Mucosa of rectum (tissue), 2 donors: ENCODE data around the gene BTNL2.
"Not testable (repeated sequence)": the region's sequence is repeated elsewhere in the genome, so short reads cannot be mapped to it uniquely, and the experiment has no call there.

Experiments used
- H3K27ac ChIP-seq, 2 donors: one replicate each; pipeline ENCODE4 v1.7.0; 2013; ENCODE audit warnings: inconsistent platforms in 2 of 2, low read depth in 2 of 2, low read length in 2 of 2
- H3K27me3 ChIP-seq, 2 donors: one replicate each; pipeline ENCODE4 v1.7.0; 2013; ENCODE audit warnings: low read length in 2 of 2; ENCODE audit not compliant: control insufficient read depth in 2 of 2, insufficient read depth in 2 of 2
- H3K36me3 ChIP-seq, 2 donors: one replicate each; pipeline ENCODE4 v1.7.0; 2013; ENCODE audit warnings: low read length in 2 of 2; ENCODE audit not compliant: control insufficient read depth in 2 of 2, insufficient read depth in 2 of 2
- H3K4me1 ChIP-seq, 2 donors: one replicate each; pipeline ENCODE4 v1.7.0; 2013; ENCODE audit warnings: low read length in 2 of 2, mild to moderate bottlenecking in 1 of 2; ENCODE audit not compliant: control insufficient read depth in 2 of 2, insufficient read depth in 2 of 2
- H3K4me3 ChIP-seq, 2 donors: one replicate each; pipeline ENCODE4 v1.7.0; 2013; ENCODE audit warnings: low read length in 2 of 2
- H3K9ac ChIP-seq, 2 donors: one replicate each; pipeline ENCODE4 v1.7.0; 2013; ENCODE audit warnings: low read length in 2 of 2, low read depth in 1 of 2, mild to moderate bottlenecking in 1 of 2
- H3K9me3 ChIP-seq, 2 donors: one replicate each; pipeline ENCODE4 v1.7.0; 2013; ENCODE audit warnings: low read length in 2 of 2; ENCODE audit not compliant: control insufficient read depth in 2 of 2
- donor health status: healthy.
- donor health status: Normal muscosa, but diverticular disease.

The BTNL2 gene

DNA sequence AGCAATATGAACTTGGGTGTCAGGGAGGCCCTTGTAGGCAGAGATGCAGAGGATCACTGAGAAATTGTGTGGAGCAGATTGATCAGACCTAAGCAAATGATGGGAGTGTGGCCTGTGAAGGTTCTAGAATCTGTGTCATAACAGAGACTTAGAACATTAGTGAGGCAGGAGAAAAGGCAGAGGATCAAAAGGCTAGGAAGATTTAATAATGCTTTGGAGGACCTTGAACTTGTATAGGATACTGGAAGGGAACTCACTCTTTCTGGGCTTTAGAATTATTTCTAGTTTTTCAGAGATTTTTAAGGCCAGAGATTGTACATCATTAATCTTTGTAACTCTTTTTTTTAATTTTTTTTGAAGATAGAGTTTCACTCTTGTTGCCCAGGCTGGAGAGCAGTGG lies 35.2 kb downstream of the BTNL2 start, which contains the start of gene TSBP1:
TSS of gene TSBP1 (minus strand) at position 101 of the 400 bp plus-strand sequence. CDS start 197 bp downstream, outside the sequence.
- H3K9ac ChIP-seq = no peak within 1 kb of the TSS

DNA sequence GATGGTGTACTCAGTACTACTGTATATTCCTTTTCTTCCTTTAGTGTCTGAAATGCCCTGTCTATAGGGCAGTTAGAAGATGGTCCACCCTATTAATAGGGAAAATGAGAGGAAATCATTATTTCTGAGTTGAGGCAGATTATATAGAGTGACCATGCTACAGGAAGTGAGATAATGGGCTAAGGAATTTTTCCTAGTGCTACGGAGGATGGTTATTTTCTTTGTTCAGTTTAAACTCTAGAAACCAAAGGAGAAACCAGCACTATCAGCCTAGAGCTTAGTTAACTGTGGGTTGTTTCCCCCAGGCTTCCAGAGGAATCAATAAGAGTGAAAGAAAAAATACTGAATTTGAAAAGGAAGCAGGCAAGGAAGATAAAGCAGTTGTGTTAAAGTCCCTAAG lies 35.8 kb downstream of the BTNL2 start:
- Histone ChIP-seq H3K27ac (no peak overlapping the region), H3K9ac (no peak overlapping the region), H3K4me3 (no peak overlapping the region), H3K9me3 (no peaks in the 10 kb centered on the region), H3K27me3 (no peaks in the 10 kb centered on the region), H3K36me3 (no peaks in the 10 kb centered on the region), H3K4me1 (no peaks in the 10 kb centered on the region)

More for the DNA sequence above, 35.2 kb downstream of the BTNL2 start, which contains the start of gene TSBP1:
- Histone ChIP-seq H3K4me3 (no peak within 1 kb of the TSS), H3K36me3 (no peaks in the 10 kb centered on the region), H3K27me3 (no peaks in the 10 kb centered on the region), H3K27ac (no peak within 1 kb of the TSS), H3K4me1 (no peaks in the 10 kb centered on the region), H3K9me3 (no peaks in the 10 kb centered on the region)

DNA sequence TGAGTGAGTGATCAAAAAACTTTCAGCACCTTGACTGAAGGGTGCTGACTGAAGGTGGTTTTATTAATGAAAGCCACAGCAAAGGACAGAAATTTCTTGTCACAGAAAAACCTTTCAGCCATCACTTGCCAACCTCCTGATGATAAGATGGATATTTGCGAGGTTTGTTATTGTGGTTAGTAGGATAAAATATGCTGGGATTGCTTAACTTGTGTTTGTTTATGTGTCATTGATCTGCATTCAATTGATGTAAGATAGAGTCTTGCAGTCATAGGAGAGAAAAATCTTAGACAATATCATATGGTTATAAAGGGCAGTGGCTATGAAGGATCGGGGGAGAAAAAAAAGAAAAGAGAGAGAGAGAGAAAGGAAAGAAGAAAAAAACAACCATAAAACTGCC lies 36.5 kb downstream of the BTNL2 start:
- Histone ChIP-seq H3K27ac (no peak overlapping the region), H3K27me3 (no peaks in the 10 kb centered on the region), H3K4me3 (no peak overlapping the region), H3K9ac (no peak overlapping the region), H3K4me1 (no peaks in the 10 kb centered on the region), H3K36me3 (no peaks in the 10 kb centered on the region), H3K9me3 (no peaks in the 10 kb centered on the region)

DNA sequence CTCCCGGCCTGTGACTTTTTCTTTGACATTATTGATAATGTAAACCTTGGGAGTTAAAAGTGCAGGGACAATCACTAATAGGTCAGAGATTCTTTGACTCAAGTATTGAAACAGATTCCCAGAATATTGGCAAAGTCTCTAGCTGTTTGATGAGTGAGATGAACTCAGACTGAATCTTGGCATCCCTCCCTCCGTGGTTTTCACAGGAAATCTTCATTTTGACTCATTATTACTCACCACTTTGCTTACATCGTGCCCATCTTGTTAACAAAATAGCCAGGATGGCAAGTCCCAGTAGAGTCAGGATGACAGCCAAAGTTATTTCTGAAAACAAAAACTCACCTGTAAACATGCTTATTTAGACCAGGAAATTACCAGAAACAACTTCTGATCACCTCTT lies 37.3 kb downstream of the BTNL2 start:
- Histone ChIP-seq H3K27ac (no peak overlapping the region), H3K36me3 (no peaks in the 10 kb centered on the region), H3K4me3 (no peak overlapping the region), H3K27me3 (no peaks in the 10 kb centered on the region), H3K9me3 (no peaks in the 10 kb centered on the region), H3K4me1 (no peaks in the 10 kb centered on the region), H3K9ac (no peak overlapping the region)

DNA sequence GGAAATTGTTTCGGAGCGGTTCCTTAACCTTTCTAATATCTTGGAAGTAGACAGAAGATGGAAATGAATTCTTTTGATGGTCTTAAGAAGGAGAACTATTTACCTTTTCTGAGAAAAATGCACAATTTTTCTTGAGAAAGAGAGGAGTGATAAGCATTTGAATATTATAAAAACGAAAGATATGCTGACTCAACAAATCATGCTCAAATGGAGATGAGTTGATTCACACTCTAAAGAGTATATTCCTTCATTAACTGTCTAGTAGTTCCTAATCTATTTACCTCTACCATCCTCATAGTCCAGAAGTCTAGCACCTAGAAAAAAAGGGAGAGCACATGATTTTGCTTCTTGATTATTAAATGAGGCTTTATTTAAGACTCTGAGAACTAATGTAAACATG lies 39.3 kb downstream of the BTNL2 start:
- Histone ChIP-seq H3K4me3 (no peak overlapping the region), H3K36me3 (no peaks in the 10 kb centered on the region), H3K27me3 (no peaks in the 10 kb centered on the region), H3K4me1 (no peaks in the 10 kb centered on the region), H3K27ac (no peak overlapping the region), H3K9ac (no peak overlapping the region), H3K9me3 (no peaks in the 10 kb centered on the region)

DNA sequence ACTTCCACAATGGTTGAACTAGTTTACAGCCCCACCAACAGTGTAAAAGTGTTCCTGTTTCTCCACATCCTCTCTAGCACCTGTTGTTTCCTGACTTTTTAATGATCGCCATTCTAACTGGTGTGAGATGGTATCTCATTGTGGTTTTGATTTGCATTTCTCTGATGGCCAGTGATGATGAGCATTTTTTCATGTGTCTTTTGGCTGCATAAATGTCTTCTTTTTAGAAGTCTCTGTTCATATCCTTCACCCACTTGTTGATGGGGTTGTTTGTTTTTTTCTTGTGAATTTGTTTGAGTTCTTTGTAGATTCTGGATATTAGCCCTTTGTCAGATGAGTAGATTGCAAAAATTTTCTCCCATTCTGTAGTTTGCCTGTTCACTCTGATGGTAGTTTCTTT lies 47.8 kb downstream of the BTNL2 start:
- not testable (repeated sequence) for H3K27me3 ChIP-seq, H3K4me1 ChIP-seq, H3K36me3 ChIP-seq, H3K27ac ChIP-seq, H3K9me3 ChIP-seq, H3K9ac ChIP-seq, H3K4me3 ChIP-seq

DNA sequence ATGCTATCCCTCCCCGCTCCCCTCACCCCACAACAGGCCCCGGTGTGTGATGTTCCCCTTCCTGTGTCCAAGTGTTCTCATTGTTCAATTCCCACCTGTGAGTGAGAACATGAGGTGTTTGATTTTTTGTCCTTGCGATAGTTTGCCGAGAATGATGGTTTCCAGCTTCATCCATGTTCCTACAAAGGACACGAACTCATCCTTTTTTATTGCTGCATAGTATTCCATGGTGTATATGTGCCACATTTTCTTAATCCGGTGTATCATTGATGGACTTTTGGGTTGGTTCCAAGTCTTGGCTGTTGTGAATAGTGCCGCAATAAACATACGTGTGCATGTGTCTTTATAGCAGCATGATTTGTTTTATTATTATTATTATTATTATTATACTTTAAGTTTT lies 48.4 kb downstream of the BTNL2 start:
- not testable (repeated sequence) for H3K9ac ChIP-seq, H3K36me3 ChIP-seq, H3K4me1 ChIP-seq, H3K4me3 ChIP-seq, H3K27me3 ChIP-seq, H3K9me3 ChIP-seq, H3K27ac ChIP-seq

DNA sequence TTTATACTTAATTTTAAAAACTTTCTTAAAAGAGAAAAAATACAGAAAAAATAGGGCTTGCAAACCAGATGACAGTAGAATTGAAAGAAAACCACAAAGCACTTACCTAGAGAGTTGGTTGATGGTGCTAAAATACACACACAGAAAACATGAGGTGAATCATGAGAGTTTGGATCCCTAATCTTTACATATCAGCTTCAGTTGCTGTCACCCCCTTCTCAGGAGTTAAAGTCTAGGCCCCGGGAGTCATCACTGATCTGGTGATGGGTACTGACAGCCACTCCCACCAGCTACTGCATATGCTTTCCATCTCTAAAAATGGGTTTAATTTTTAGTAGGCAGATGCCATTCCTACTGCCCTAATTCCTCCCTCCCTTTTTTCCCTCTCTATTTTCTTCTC lies 52.0 kb downstream of the BTNL2 start:
- H3K9me3 ChIP-seq = no peaks in the 10 kb centered on the region
- H3K36me3 ChIP-seq = no peaks in the 10 kb centered on the region
- H3K27ac ChIP-seq = no peak overlapping the region
- H3K27me3 ChIP-seq = no peaks in the 10 kb centered on the region
- no peaks in the 10 kb centered on the region for H3K4me1 ChIP-seq
- no peak overlapping the region for H3K9ac ChIP-seq
- H3K4me3 ChIP-seq = no peak overlapping the region

DNA sequence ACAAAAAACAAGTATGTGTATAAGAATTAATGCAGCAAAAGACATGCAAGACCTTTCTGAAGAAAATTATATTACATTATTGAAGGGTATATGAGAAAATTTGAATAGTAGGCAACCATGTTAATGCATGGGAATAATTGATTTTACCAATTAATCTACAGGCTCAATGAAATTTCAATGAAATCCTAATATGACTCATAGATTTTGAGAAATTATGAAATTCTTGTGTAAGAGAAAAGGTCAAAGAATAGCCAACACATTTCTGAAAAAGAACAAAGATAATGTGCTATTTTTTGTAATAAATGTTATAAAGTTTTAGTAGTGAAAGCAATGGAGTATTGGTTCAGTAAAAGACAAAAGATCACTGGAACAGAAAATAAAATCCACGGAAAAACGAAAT lies 53.6 kb downstream of the BTNL2 start:
- H3K4me3 ChIP-seq = no peak overlapping the region
- no peaks in the 10 kb centered on the region for H3K9me3 ChIP-seq
- no peaks in the 10 kb centered on the region for H3K4me1 ChIP-seq
- no peak overlapping the region for H3K9ac ChIP-seq
- peaks cover 0 to 2% of the 10 kb centered on the region in 2 donors for H3K27me3 ChIP-seq
- no peaks in the 10 kb centered on the region for H3K36me3 ChIP-seq
- H3K27ac ChIP-seq = no peak overlapping the region
